HepG2 (cell line): Measurements from ENCODE around the gene TRPT1. TPM values are rescaled to one million over a fixed set of nuclear protein-coding genes. Genes with fewer than 3 reads are reported as not detected.

Experiments used
- CCAR2 ChIP-seq: fragments of 200-400 bp; formaldehyde crosslinking; optimal IDR thresholded peaks from 2 replicates; pipeline ENCODE3; 2018; ENCODE audit warnings: low read depth, mild to moderate bottlenecking, low read length, moderate library complexity
- LCORL ChIP-seq, 2 experiments: fragments of 450-650 bp in 1 of 2; sonication (generic) in 1 of 2; formaldehyde crosslinking in 1 of 2; IDR thresholded peaks; 2 replicates each; pipeline versions ENCODE4 v1.5.0 to v1.6.1; 2017 to 2020; ENCODE audit warnings: antibody characterized with exemption in 1 of 2, missing genetic modification reagents in 1 of 2
- MAZ ChIP-seq, 2 experiments: sonication (generic) in 1 of 2; formaldehyde crosslinking in 1 of 2; IDR thresholded peaks; 2 replicates each; pipeline versions ENCODE4 v1.5.0 to v1.6.1; 2012 to 2020; ENCODE audit warnings: low read depth in 2 of 2, mild to moderate bottlenecking in 2 of 2, borderline replicate concordance in 1 of 2, improper control_type of control experiment in 1 of 2, low read length in 1 of 2, missing genetic modification reagents in 1 of 2, moderate library complexity in 1 of 2
- MIER3 ChIP-seq: IDR thresholded peaks from 2 replicates; pipeline ENCODE4 v1.6.1; 2016; ENCODE audit warnings: missing compliant biosample characterization, borderline replicate concordance
- MTA1 ChIP-seq: sonication (generic); formaldehyde crosslinking; IDR thresholded peaks from 2 replicates; pipeline ENCODE4 v1.4.0; 2020; ENCODE audit warnings: missing genetic modification reagents, mild to moderate bottlenecking, borderline replicate concordance
- RNF2 ChIP-seq: fragments of 450-650 bp; conservative IDR thresholded peaks from 2 replicates; pipeline ENCODE4 v1.6.1; 2016; ENCODE audit warnings: low read depth
- SOX13 ChIP-seq, 3 experiments: fragments of 450-650 bp in 1 of 3; sonication (generic) in 1 of 3; formaldehyde crosslinking in 1 of 3; IDR thresholded peaks in 2 of 3; conservative IDR thresholded peaks in 1 of 3; 2 replicates each; pipeline versions ENCODE4 v1.5.0 to v1.6.1; 2016 to 2020; ENCODE audit warnings: antibody characterized with exemption in 1 of 3, mild to moderate bottlenecking in 1 of 3, missing compliant biosample characterization in 1 of 3, missing genetic modification reagents in 1 of 3, moderate library complexity in 1 of 3
- TBP ChIP-seq: sonication (generic); formaldehyde crosslinking; IDR thresholded peaks from 2 replicates; pipeline ENCODE4 v1.5.0; 2020; ENCODE audit warnings: missing genetic modification reagents
- ZFP37 ChIP-seq: sonication (generic); formaldehyde crosslinking; IDR thresholded peaks from 2 replicates; pipeline ENCODE4 v1.4.0; 2020; ENCODE audit warnings: missing genetic modification reagents, borderline replicate concordance
- ZNF337 ChIP-seq: sonication (generic); formaldehyde crosslinking; IDR thresholded peaks from 2 replicates; pipeline ENCODE4 v1.5.1; 2020; ENCODE audit warnings: missing genetic modification reagents, low read depth, mild to moderate bottlenecking, borderline replicate concordance
- ZNF737 ChIP-seq: sonication (generic); formaldehyde crosslinking; IDR thresholded peaks from 2 replicates; pipeline ENCODE4 v1.5.0; 2020; ENCODE audit warnings: missing genetic modification reagents, mild to moderate bottlenecking, borderline replicate concordance
- ZSCAN21 ChIP-seq: sonication (generic); formaldehyde crosslinking; IDR thresholded peaks from 2 replicates; pipeline ENCODE4 v1.8.0; 2022; ENCODE audit warnings: mild to moderate bottlenecking, missing genetic modification reagents, moderate library complexity, borderline replicate concordance
- polyA plus RNA-seq, 8 experiments: library from polyadenylated mRNA; depleted of rRNA in 3 of 8; stranded (reverse) in 7 of 8; unstranded in 1 of 8; fragments of >200 nt; fragmentation: Illumina TruSeq in 4 of 8; extraction: Trizol in 4 of 8; gene quantifications; 2 replicates each; pipeline versions ENCODE4 v1.2.1 to v1.2.3, GENCODE V29; 2011 to 2016; ENCODE audit warnings: low read depth in 4 of 8, missing spikeins in 1 of 8, mixed read lengths in 1 of 8; ENCODE audit not compliant: insufficient read depth in 1 of 8
- total RNA-seq, 5 experiments: library from RNA; depleted of rRNA; stranded (reverse); fragments of >200 nt; fragmentation: Illumina TruSeq; extraction: Trizol; gene quantifications; 2 replicates each; pipeline ENCODE4 v1.2.3, GENCODE V29; 2016; ENCODE audit warnings: low read depth in 1 of 5
- TF ChIP-seq, protein P1 (sequence below): sonication (generic); formaldehyde crosslinking; IDR thresholded peaks from 2 replicates; pipeline ENCODE4 v1.4.0; 2020; ENCODE audit warnings: missing genetic modification reagents
- TF ChIP-seq, protein P2 (sequence below): sonication (generic); formaldehyde crosslinking; IDR thresholded peaks from 2 replicates; pipeline ENCODE4 v1.5.0; 2020; ENCODE audit warnings: missing genetic modification reagents
- TF ChIP-seq, protein P3 (sequence below): sonication (generic); formaldehyde crosslinking; IDR thresholded peaks from 2 replicates; pipeline ENCODE4 v1.9.0; 2022; ENCODE audit warnings: missing genetic modification reagents, mild to moderate bottlenecking, borderline replicate concordance
- TF ChIP-seq, protein P4 (sequence below): sonication (generic); formaldehyde crosslinking; IDR thresholded peaks from 2 replicates; pipeline ENCODE4 v1.4.0; 2020; ENCODE audit warnings: missing genetic modification reagents, borderline replicate concordance

TRPT1 gene
- total and polyA plus RNA-seq, 2 of the 13 experiments (the other 11 are each of a cell fraction or from before 2014, with no cell fraction given), result 24.8 to 40.7 TPM

DNA sequence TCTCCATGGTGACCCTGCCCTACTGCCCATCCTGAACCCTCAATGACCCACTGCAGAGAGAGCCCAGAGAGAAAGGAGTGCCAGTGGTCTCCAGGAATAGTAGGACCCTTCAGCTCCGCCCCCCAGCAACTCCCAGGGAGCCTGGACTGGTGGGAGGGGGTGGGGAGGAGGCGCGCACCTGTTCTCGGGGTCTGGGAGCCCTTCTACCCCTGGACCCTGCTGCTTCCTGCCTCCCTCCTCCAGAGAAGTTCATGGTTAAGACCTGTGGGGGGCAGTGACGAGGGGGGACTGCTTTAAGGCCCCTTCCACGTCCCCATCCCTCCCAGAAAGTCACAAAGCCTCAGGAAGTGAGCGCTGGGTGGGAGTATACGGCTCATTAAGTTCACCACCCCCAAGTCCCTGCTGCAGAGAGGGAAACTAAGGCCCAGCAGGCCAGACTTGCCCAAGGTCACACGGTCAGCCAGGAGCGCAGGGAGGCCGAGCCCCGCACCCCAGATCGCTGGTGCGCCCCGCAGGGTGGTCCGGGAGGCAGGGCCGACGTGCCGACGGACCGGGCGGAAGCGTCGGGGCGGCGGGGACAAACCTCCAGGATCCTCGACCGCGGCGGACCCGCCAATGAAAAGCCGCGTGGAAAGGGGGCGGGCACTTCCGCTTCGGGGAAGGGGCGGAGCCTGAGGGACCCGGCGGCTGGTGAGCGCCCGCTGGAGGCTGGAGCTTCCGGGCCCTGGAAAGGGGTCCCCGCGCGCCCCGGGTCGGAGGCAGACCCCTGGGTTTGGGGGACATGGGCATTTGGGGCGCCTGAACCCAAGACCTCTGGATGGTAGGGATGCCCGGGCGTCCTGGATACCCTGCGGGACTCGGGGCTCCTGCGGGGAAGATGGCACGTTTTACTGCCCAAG is at the start of gene TRPT1, which contains the start of gene NUDT22 (continued):
- TF ChIP-seq, protein P1, sequence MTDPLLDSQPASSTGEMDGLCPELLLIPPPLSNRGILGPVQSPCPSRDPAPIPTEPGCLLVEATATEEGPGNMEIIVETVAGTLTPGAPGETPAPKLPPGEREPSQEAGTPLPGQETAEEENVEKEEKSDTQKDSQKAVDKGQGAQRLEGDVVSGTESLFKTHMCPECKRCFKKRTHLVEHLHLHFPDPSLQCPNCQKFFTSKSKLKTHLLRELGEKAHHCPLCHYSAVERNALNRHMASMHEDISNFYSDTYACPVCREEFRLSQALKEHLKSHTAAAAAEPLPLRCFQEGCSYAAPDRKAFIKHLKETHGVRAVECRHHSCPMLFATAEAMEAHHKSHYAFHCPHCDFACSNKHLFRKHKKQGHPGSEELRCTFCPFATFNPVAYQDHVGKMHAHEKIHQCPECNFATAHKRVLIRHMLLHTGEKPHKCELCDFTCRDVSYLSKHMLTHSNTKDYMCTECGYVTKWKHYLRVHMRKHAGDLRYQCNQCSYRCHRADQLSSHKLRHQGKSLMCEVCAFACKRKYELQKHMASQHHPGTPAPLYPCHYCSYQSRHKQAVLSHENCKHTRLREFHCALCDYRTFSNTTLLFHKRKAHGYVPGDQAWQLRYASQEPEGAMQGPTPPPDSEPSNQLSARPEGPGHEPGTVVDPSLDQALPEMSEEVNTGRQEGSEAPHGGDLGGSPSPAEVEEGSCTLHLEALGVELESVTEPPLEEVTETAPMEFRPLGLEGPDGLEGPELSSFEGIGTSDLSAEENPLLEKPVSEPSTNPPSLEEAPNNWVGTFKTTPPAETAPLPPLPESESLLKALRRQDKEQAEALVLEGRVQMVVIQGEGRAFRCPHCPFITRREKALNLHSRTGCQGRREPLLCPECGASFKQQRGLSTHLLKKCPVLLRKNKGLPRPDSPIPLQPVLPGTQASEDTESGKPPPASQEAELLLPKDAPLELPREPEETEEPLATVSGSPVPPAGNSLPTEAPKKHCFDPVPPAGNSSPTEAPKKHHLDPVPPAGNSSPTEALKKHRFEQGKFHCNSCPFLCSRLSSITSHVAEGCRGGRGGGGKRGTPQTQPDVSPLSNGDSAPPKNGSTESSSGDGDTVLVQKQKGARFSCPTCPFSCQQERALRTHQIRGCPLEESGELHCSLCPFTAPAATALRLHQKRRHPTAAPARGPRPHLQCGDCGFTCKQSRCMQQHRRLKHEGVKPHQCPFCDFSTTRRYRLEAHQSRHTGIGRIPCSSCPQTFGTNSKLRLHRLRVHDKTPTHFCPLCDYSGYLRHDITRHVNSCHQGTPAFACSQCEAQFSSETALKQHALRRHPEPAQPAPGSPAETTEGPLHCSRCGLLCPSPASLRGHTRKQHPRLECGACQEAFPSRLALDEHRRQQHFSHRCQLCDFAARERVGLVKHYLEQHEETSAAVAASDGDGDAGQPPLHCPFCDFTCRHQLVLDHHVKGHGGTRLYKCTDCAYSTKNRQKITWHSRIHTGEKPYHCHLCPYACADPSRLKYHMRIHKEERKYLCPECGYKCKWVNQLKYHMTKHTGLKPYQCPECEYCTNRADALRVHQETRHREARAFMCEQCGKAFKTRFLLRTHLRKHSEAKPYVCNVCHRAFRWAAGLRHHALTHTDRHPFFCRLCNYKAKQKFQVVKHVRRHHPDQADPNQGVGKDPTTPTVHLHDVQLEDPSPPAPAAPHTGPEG (CRISPR knock-in tag), result no peak
- TF ChIP-seq ZNF737 (CRISPR knock-in tag) (no peak), MIER3 (no peak), ZNF337 (CRISPR knock-in tag) (no peak), ZSCAN21 (CRISPR knock-in tag) (peak; percentile 48; the same call in 1 of the 2 replicates), SOX13 (IDR thresholded peaks at IDR 0.05) (no peak), SOX13 (CRISPR knock-in tag; conservative IDR thresholded peaks at IDR 0.05 in 1 of 2, IDR thresholded peaks at IDR 0.05 in 1 of 2) (peak in 1 of 2 experiments; percentile 13; a peak in 1 of 4 replicates), CCAR2 (no peak), MTA1 (no peak), ZFP37 (CRISPR knock-in tag) (0 out of 2 replicates have a peak, but pooled peaks have one; percentile 18), TBP (CRISPR knock-in tag) (no peak), RNF2 (no peak), LCORL (IDR thresholded peaks at IDR 0.05) (no peak), LCORL (CRISPR knock-in tag; IDR thresholded peaks at IDR 0.05) (peak; percentile 8; the same call in 1 of the 2 replicates), MAZ (IDR thresholded peaks at IDR 0.05; ENCODE audit: borderline replicate concordance, low read depth, low read length) (no peak), MAZ (CRISPR knock-in tag; IDR thresholded peaks at IDR 0.05; ENCODE audit: low read depth) (peak; percentile 81; the same call in 1 of the 2 replicates)
- TF ChIP-seq, protein P2, sequence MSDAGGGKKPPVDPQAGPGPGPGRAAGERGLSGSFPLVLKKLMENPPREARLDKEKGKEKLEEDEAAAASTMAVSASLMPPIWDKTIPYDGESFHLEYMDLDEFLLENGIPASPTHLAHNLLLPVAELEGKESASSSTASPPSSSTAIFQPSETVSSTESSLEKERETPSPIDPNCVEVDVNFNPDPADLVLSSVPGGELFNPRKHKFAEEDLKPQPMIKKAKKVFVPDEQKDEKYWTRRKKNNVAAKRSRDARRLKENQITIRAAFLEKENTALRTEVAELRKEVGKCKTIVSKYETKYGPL (CRISPR knock-in tag), result no peak
- TF ChIP-seq, protein P3, sequence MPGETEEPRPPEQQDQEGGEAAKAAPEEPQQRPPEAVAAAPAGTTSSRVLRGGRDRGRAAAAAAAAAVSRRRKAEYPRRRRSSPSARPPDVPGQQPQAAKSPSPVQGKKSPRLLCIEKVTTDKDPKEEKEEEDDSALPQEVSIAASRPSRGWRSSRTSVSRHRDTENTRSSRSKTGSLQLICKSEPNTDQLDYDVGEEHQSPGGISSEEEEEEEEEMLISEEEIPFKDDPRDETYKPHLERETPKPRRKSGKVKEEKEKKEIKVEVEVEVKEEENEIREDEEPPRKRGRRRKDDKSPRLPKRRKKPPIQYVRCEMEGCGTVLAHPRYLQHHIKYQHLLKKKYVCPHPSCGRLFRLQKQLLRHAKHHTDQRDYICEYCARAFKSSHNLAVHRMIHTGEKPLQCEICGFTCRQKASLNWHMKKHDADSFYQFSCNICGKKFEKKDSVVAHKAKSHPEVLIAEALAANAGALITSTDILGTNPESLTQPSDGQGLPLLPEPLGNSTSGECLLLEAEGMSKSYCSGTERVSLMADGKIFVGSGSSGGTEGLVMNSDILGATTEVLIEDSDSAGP (CRISPR knock-in tag), result peak; percentile 83
- TF ChIP-seq, protein P4, sequence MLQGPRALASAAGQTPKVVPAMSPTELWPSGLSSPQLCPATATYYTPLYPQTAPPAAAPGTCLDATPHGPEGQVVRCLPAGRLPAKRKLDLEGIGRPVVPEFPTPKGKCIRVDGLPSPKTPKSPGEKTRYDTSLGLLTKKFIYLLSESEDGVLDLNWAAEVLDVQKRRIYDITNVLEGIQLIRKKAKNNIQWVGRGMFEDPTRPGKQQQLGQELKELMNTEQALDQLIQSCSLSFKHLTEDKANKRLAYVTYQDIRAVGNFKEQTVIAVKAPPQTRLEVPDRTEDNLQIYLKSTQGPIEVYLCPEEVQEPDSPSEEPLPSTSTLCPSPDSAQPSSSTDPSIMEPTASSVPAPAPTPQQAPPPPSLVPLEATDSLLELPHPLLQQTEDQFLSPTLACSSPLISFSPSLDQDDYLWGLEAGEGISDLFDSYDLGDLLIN (CRISPR knock-in tag), result no peak
